Esophagus muscularis mucosa (tissue), 4 donors: ENCODE data around the gene PGBD5. TPM values are rescaled to one million over a fixed set of nuclear protein-coding genes. Genes with fewer than 3 reads are reported as not detected.

Experiments
- DNase-seq: peaks from one replicate; pipeline ENCODE4 v3.0.0-alpha.2; 2017; ENCODE audit errors: extremely low spot score
- H3K27ac ChIP-seq, 4 donors: fragments of 200-600 bp; sonication (generic); replicated peaks in 1 of 4; 1 replicate in 3 of 4; 2 replicates in 1 of 4; pipeline ENCODE4 v1.5.1; 2016 to 2019; ENCODE audit warnings: mild to moderate bottlenecking in 1 of 4
- H3K27me3 ChIP-seq, 4 donors: fragments of 200-600 bp; sonication (generic); one replicate each; pipeline versions ENCODE4 v1.5.1 to v1.6.0; 2016 to 2019
- H3K36me3 ChIP-seq, 4 donors: fragments of 200-600 bp; sonication (generic); one replicate each; pipeline ENCODE4 v1.5.1; 2016 to 2019
- H3K4me1 ChIP-seq, 4 donors: fragments of 200-600 bp; sonication (generic); one replicate each; pipeline ENCODE4 v1.5.1; 2016 to 2019
- H3K4me3 ChIP-seq, 4 donors: fragments of 200-600 bp; sonication (generic); 1 replicate in 2 of 4; 2 replicates in 2 of 4; pipeline ENCODE4 v1.5.1; 2016 to 2019; ENCODE audit warnings: mild to moderate bottlenecking in 4 of 4, moderate library complexity in 1 of 4
- H3K9me3 ChIP-seq, 4 donors: fragments of 200-600 bp; sonication (generic); 1 replicate in 3 of 4; 2 replicates in 1 of 4; pipeline ENCODE4 v1.5.1; 2016 to 2019
- CTCF ChIP-seq, 3 experiments: fragments of 200-600 bp in 2 of 3; fragments of 450-650 bp in 1 of 3; sonication (generic) in 2 of 3; IDR thresholded peaks; one replicate each; pipeline ENCODE4 v1.5.1; 2017 to 2019; ENCODE audit warnings: antibody characterized with exemption in 3 of 3, mild to moderate bottlenecking in 2 of 3, moderate library complexity in 1 of 3
- EP300 ChIP-seq: sonication (generic); formaldehyde crosslinking; IDR thresholded peaks from one replicate; pipeline ENCODE4 v1.6.1; 2017; ENCODE audit warnings: antibody characterized with exemption
- POLR2A ChIP-seq: fragments of 450-650 bp; IDR thresholded peaks from one replicate; pipeline ENCODE4 v1.6.1; 2017; ENCODE audit warnings: antibody characterized with exemption, moderate library complexity, mild to moderate bottlenecking, low read depth
- POLR2AphosphoS5 ChIP-seq, 2 donors: sonication (generic); formaldehyde crosslinking; IDR thresholded peaks; one replicate each; pipeline ENCODE4 v1.6.1; 2017; ENCODE audit warnings: antibody characterized with exemption in 2 of 2
- WGBS: methylation state at CpG from one replicate; pipeline ENCODE4 v1.1.5; 2018; 5-methylcytosine and 5-hydroxymethylcytosine counted together
- intact Hi-C: fragments of 100-400 bp; cut with DNase I; formaldehyde crosslinking; loops from one replicate; pipeline ENCODE4 v1.15.1; 2023
- total RNA-seq, 4 donors: library from RNA; depleted of rRNA; stranded (reverse); fragments of >200 nt; gene quantifications; one replicate each; pipeline versions ENCODE4 v1.1.0 to v1.2.1, GENCODE V29; 2016

Gene PGBD5
- total RNA-seq, 4 donors from 2014 or later = 0.19 to 1.2 (median 0.62) TPM

- Histone ChIP-seq H3K4me1 (no peaks in the 10 kb centered on the region), H3K36me3 (no peaks in the 10 kb centered on the region), H3K27ac (no peak overlapping the region), H3K4me3 (no peak overlapping the region), H3K9me3 (no peaks in the 10 kb centered on the region), H3K27me3 (peaks cover 0 to 6% (median 0%) of the 10 kb centered on the region in 4 donors)
- intact Hi-C loops = no loop called here
- TF ChIP-seq EP300 = no peak
- no peak for TF ChIP-seq POLR2AphosphoS5 (IDR thresholded peaks at IDR 0.05)
- no peak for TF ChIP-seq CTCF (IDR thresholded peaks at IDR 0.05)
- no peak for TF ChIP-seq POLR2A
- no peak for DNase-seq
- 86% methylated on average over 17 of the region's 18 CpGs for WGBS
Observed at GRCh38 chr1:230321741-230322420, 104.3 kb downstream of the PGBD5 start.

- no peaks in the 10 kb centered on the region for H3K4me1 ChIP-seq
- no peak for TF ChIP-seq POLR2A
- TF ChIP-seq EP300 = no peak
- TF ChIP-seq POLR2AphosphoS5 (IDR thresholded peaks at IDR 0.05) = no peak
- no peak for TF ChIP-seq CTCF (IDR thresholded peaks at IDR 0.05)
- intact Hi-C loops = no loop called here
- no peaks in the 10 kb centered on the region for H3K9me3 ChIP-seq
- H3K27ac ChIP-seq = no peak overlapping the region
- peaks cover 0 to 6% (median 0%) of the 10 kb centered on the region in 4 donors for H3K27me3 ChIP-seq
- no peaks in the 10 kb centered on the region for H3K36me3 ChIP-seq
- WGBS = 91% methylated on average over 9 of the region's 9 CpGs
- no peak overlapping the region for H3K4me3 ChIP-seq
- DNase-seq = no peak
Observed at GRCh38 chr1:230321341-230321740, 104.8 kb downstream of the PGBD5 start.

GRCh38 chr1:230320804-230321203, 105.3 kb downstream of the PGBD5 start:
- no peak for TF ChIP-seq POLR2AphosphoS5 (IDR thresholded peaks at IDR 0.05)
- H3K4me1 ChIP-seq = no peaks in the 10 kb centered on the region
- no peak overlapping the region for H3K27ac ChIP-seq
- DNase-seq = no peak
- H3K9me3 ChIP-seq = no peaks in the 10 kb centered on the region
- H3K36me3 ChIP-seq = no peaks in the 10 kb centered on the region
- WGBS = 79% methylated on average over 4 of the region's 4 CpGs
- H3K4me3 ChIP-seq = no peak overlapping the region
- peaks cover 0 to 6% (median 0%) of the 10 kb centered on the region in 4 donors for H3K27me3 ChIP-seq
- intact Hi-C loops = no loop called here

GRCh38 chr1:230319014-230319747, 107.0 kb downstream of the PGBD5 start:
- no peaks in the 10 kb centered on the region for H3K4me1 ChIP-seq
- WGBS = 92% methylated on average over 14 of the region's 17 CpGs
- peaks cover 0 to 7% (median 0%) of the 10 kb centered on the region in 4 donors for H3K27me3 ChIP-seq
- no peak overlapping the region for H3K27ac ChIP-seq
- TF ChIP-seq CTCF (IDR thresholded peaks at IDR 0.05) = no peak
- no peak for TF ChIP-seq POLR2A
- TF ChIP-seq EP300 = no peak
- no peak for TF ChIP-seq POLR2AphosphoS5 (IDR thresholded peaks at IDR 0.05)
- H3K36me3 ChIP-seq = no peaks in the 10 kb centered on the region
- DNase-seq = no peak
- intact Hi-C loops = no loop called here
- no peak overlapping the region for H3K4me3 ChIP-seq
- H3K9me3 ChIP-seq = no peaks in the 10 kb centered on the region

- intact Hi-C loops = no loop called here
Observed at GRCh38 chr1:230317823-230318819, 108.0 kb downstream of the PGBD5 start.

More at GRCh38 chr1:230317823-230318819, 108.0 kb downstream of the PGBD5 start:
- Histone ChIP-seq H3K27me3 (peaks cover 0 to 11% (median 0%) of the 10 kb centered on the region in 4 donors), H3K4me3 (no peak overlapping the region), H3K27ac (no peak overlapping the region), H3K4me1 (no peaks in the 10 kb centered on the region), H3K9me3 (no peaks in the 10 kb centered on the region), H3K36me3 (no peaks in the 10 kb centered on the region)
- DNase-seq = no peak
- WGBS = 70% methylated on average over 23 of the region's 23 CpGs
- TF ChIP-seq POLR2AphosphoS5 (IDR thresholded peaks at IDR 0.05) = no peak
- no peak for TF ChIP-seq EP300
- no peak for TF ChIP-seq CTCF (IDR thresholded peaks at IDR 0.05)
- TF ChIP-seq POLR2A = no peak
